ENCODE data around the gene KIF18A. TPM values are rescaled to one million over a fixed set of nuclear protein-coding genes. Genes with fewer than 3 reads are reported as not detected.

KIF18A gene
- total and polyA plus RNA-seq, 2 experiments from 2014 or later: 3.2 to 6.3 TPM

DNA sequence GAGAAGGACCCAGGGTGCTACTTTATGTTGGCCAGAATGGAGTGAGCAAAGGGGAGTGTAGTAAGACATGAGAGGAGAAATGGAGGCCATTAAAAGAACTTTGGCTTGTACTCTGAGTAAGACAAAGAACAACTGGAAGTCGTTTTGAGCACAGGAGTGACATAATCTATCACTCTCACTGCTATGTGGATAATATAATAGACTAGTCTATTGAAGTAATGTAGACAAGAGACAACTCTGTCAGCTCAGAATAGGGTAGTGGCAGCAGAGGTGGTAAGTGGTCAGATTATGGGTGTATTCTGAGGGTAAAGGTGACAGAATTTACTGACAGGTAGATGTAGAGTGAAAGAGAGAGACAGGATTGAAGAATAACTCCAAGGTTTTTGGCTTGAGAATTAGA is 8.2 kb downstream of the KIF18A start:
- Histone ChIP-seq H2AFZ (no peak overlapping the region), H3K9me2 (replicated peaks; ENCODE audit: insufficient read depth) (no peaks in the 10 kb centered on the region), H3K4me1 (ENCODE audit: insufficient read depth) (no peaks in the 10 kb centered on the region), H3K27me3 (no peaks in the 10 kb centered on the region), H3K4me3 (no peak overlapping the region), H3K27ac (no peak overlapping the region), H3K4me2 (no peak overlapping the region), H3K36me3 (replicated peaks; ENCODE audit: insufficient read depth, low read depth) (no peaks in the 10 kb centered on the region), H3K79me2 (peaks cover 42% of the 10 kb centered on the region), H4K20me1 (ENCODE audit: insufficient read depth, poor library complexity, severe bottlenecking) (no peaks in the 10 kb centered on the region), H3K9me3 (ENCODE audit: low read depth) (no peaks in the 10 kb centered on the region)
- no peak for TF ChIP-seq EZH2phosphoT487 (IDR thresholded peaks at IDR 0.05; ENCODE audit: low read depth, severe bottlenecking, unreplicated experiment)
- TF ChIP-seq EZH2 (IDR thresholded peaks at IDR 0.05; ENCODE audit: borderline replicate concordance): no peak
- TF ChIP-seq, protein P1, sequence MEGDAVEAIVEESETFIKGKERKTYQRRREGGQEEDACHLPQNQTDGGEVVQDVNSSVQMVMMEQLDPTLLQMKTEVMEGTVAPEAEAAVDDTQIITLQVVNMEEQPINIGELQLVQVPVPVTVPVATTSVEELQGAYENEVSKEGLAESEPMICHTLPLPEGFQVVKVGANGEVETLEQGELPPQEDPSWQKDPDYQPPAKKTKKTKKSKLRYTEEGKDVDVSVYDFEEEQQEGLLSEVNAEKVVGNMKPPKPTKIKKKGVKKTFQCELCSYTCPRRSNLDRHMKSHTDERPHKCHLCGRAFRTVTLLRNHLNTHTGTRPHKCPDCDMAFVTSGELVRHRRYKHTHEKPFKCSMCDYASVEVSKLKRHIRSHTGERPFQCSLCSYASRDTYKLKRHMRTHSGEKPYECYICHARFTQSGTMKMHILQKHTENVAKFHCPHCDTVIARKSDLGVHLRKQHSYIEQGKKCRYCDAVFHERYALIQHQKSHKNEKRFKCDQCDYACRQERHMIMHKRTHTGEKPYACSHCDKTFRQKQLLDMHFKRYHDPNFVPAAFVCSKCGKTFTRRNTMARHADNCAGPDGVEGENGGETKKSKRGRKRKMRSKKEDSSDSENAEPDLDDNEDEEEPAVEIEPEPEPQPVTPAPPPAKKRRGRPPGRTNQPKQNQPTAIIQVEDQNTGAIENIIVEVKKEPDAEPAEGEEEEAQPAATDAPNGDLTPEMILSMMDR (IDR thresholded peaks at IDR 0.05; ENCODE audit: poor library complexity): no peak
- no peak for DNase-seq (ENCODE audit: low spot score)
- WGBS (ENCODE audit: low lambda C conversion rate, missing lambda C conversion rate): 68% methylated on average over 1 of the region's 1 CpG

- no peak overlapping the region for H3K4me3 ChIP-seq
- no peak for DNase-seq (ENCODE audit: low spot score)
- H3K9me3 ChIP-seq (ENCODE audit: low read depth): no peaks in the 10 kb centered on the region
- no peak overlapping the region for H3K4me2 ChIP-seq
- H3K36me3 ChIP-seq (replicated peaks; ENCODE audit: insufficient read depth, low read depth): no peaks in the 10 kb centered on the region
- WGBS (ENCODE audit: low lambda C conversion rate, missing lambda C conversion rate): 89% methylated on average over 1 of the region's 1 CpG
- no peak overlapping the region for H3K27ac ChIP-seq
- H3K4me1 ChIP-seq (ENCODE audit: insufficient read depth): no peaks in the 10 kb centered on the region
- no peak overlapping the region for H2AFZ ChIP-seq
- H3K9me2 ChIP-seq (replicated peaks; ENCODE audit: insufficient read depth): no peaks in the 10 kb centered on the region
- no peaks in the 10 kb centered on the region for H3K27me3 ChIP-seq
- H4K20me1 ChIP-seq (ENCODE audit: insufficient read depth, poor library complexity, severe bottlenecking): no peaks in the 10 kb centered on the region
- peaks cover 27% of the 10 kb centered on the region for H3K79me2 ChIP-seq
- TF ChIP-seq EZH2 (IDR thresholded peaks at IDR 0.05; ENCODE audit: borderline replicate concordance) (no peak), EZH2phosphoT487 (IDR thresholded peaks at IDR 0.05; ENCODE audit: low read depth, severe bottlenecking, unreplicated experiment) (no peak)
- TF ChIP-seq, protein P1 (IDR thresholded peaks at IDR 0.05; ENCODE audit: poor library complexity): no peak
Observed at GRCh38 chr11:28098257-28098656, 9.7 kb downstream of the KIF18A start.

DNA sequence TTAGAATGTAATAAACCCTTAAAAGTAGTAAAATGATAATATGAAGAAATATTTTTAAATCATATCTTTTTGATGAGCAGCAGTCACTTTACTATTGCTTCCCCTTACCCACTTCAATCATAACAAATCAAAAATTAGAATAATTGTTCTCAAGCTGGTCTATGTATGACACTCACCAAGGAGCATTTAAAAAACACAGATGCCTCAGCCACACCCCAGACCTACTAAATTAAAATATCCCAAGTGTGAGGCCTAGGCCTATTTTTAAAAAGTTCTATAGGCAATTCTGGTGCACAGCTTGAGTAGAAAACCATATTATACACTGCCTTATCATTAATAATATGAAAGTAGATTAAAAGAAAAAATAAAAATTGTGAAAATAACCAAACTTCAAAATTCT is 15.2 kb downstream of the KIF18A start:
- no peaks in the 10 kb centered on the region for H4K20me1 ChIP-seq (ENCODE audit: insufficient read depth, poor library complexity, severe bottlenecking)
- DNase-seq (ENCODE audit: low spot score): no peak
- no peak overlapping the region for H3K4me2 ChIP-seq
- H2AFZ ChIP-seq: no peak overlapping the region
- H3K4me1 ChIP-seq (ENCODE audit: insufficient read depth): no peaks in the 10 kb centered on the region
- no peak overlapping the region for H3K4me3 ChIP-seq
- no peaks in the 10 kb centered on the region for H3K27me3 ChIP-seq
- no peaks in the 10 kb centered on the region for H3K9me2 ChIP-seq (replicated peaks; ENCODE audit: insufficient read depth)
- H3K79me2 ChIP-seq: no peaks in the 10 kb centered on the region
- TF ChIP-seq EZH2 (IDR thresholded peaks at IDR 0.05; ENCODE audit: borderline replicate concordance): no peak
- no peak for TF ChIP-seq EZH2phosphoT487 (IDR thresholded peaks at IDR 0.05; ENCODE audit: low read depth, severe bottlenecking, unreplicated experiment)
- TF ChIP-seq, protein P1 (IDR thresholded peaks at IDR 0.05; ENCODE audit: poor library complexity): no peak
- H3K27ac ChIP-seq: no peak overlapping the region
- no peaks in the 10 kb centered on the region for H3K9me3 ChIP-seq (ENCODE audit: low read depth)
- H3K36me3 ChIP-seq (replicated peaks; ENCODE audit: insufficient read depth, low read depth): no peaks in the 10 kb centered on the region
